Endometrium (tissue), 2 donors: ENCODE data around the gene SDCCAG8.
A peak's percentile ranks its signal among the peaks of the same experiment; 100 is the strongest.

Experiments used
- FAIRE-seq: peaks from 2 replicates; lab custom pipeline; 2012; peaks lifted over from hg19 to GRCh38; lab: Jason Lieb, UNC
- donor health status: control.
- donor health status: control.

SDCCAG8 gene

GRCh38 chr1:243505986-243506689, 250.3 kb downstream of the SDCCAG8 start:
- FAIRE-seq = no peak

GRCh38 chr1:243507001-243507671, 251.3 kb downstream of the SDCCAG8 start:
- no peak for FAIRE-seq

GRCh38 chr1:243507672-243508302, 251.9 kb downstream of the SDCCAG8 start:
- no peak for FAIRE-seq

- FAIRE-seq = no peak
These were observed 252.5 kb downstream of the SDCCAG8 start for GRCh38 chr1:243508303-243508713.

- no peak for FAIRE-seq
These were observed 253.1 kb downstream of the SDCCAG8 start for GRCh38 chr1:243508943-243509342.

- no peak for FAIRE-seq
These were observed 255.1 kb downstream of the SDCCAG8 start for GRCh38 chr1:243510928-243511327.

- no peak for FAIRE-seq
These were observed 258.1 kb downstream of the SDCCAG8 start for GRCh38 chr1:243513726-243514491.

- no peak for FAIRE-seq
These were observed 259.1 kb downstream of the SDCCAG8 start for GRCh38 chr1:243514927-243515326.

- no peak for FAIRE-seq
These were observed 265.0 kb downstream of the SDCCAG8 start for GRCh38 chr1:243520831-243521230.

- FAIRE-seq = no peak
These were observed 267.9 kb downstream of the SDCCAG8 start for GRCh38 chr1:243523766-243524165.

- no peak for FAIRE-seq
These were observed 269.2 kb downstream of the SDCCAG8 start for GRCh38 chr1:243525085-243525487.

GRCh38 chr1:243526180-243526579, 270.3 kb downstream of the SDCCAG8 start:
- no peak for FAIRE-seq

- no peak for FAIRE-seq
These were observed 272.7 kb downstream of the SDCCAG8 start for GRCh38 chr1:243528459-243529121.

GRCh38 chr1:243529512-243529911, 273.7 kb downstream of the SDCCAG8 start:
- FAIRE-seq = no peak

GRCh38 chr1:243535014-243535413, 279.2 kb downstream of the SDCCAG8 start:
- FAIRE-seq = peak; percentile 26

- no peak for FAIRE-seq
These were observed 283.8 kb downstream of the SDCCAG8 start for GRCh38 chr1:243539636-243540035.

- no peak for FAIRE-seq
These were observed 287.0 kb downstream of the SDCCAG8 start for GRCh38 chr1:243542739-243543415.

GRCh38 chr1:243543501-243543900, 287.7 kb downstream of the SDCCAG8 start:
- no peak for FAIRE-seq

- FAIRE-seq = no peak
These were observed 290.6 kb downstream of the SDCCAG8 start for GRCh38 chr1:243546457-243546856.

GRCh38 chr1:243547891-243548290, 292.1 kb downstream of the SDCCAG8 start:
- no peak for FAIRE-seq

- FAIRE-seq = no peak
These were observed 292.7 kb downstream of the SDCCAG8 start for GRCh38 chr1:243548516-243548915.
